GM18502 (cell line): ENCODE results near the gene SLC44A1.

ENCODE experiments used
- ATAC-seq: cut with Tn5 transposase; IDR thresholded peaks from one replicate; pipeline ENCODE4 v1.9.1; 2021; ENCODE audit warnings: mild to moderate bottlenecking; ENCODE audit not compliant: unreplicated experiment, poor library complexity

Gene SLC44A1

DNA sequence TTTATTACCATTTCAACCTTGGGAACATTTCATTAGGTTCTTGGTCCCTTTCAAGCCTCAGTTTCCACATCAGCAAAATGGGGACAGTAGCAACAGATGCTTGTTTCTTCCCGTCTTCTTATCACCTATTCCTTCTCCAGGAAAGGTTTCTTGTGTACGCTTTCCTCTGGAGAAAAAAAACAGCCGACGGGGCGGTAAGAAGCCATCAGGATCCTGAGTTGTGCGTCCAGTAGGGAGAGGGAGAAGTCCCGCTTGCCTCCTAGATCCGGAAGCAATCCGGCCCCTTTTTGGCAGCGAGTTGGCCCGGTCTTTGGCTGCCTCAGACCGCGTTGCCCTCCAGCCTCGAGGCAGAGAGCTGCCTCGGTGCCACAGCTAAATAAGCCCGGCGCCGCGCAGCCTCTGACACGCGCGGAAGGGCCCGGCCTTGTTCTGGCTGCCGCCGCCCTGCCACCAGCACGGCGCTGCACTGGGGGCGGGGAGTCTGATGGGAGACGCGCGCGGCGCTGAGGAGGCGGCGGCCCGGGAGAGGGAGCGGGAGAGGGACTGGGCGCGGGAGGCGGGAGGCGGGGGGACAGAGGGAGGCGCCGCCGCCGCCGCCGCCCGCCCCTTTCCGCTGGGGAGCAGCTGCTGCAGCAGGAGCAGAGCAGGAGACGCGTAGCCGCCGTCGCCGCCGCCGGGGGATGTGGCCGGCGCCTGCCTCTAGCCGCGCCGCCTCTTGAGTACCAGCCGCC, at the start of gene SLC44A1:
TSS of gene SLC44A1 (plus strand) at position 649 of the 731 bp plus-strand sequence. CDS start 218 bp downstream, outside the sequence.
- ATAC-seq = peak; percentile 88

DNA sequence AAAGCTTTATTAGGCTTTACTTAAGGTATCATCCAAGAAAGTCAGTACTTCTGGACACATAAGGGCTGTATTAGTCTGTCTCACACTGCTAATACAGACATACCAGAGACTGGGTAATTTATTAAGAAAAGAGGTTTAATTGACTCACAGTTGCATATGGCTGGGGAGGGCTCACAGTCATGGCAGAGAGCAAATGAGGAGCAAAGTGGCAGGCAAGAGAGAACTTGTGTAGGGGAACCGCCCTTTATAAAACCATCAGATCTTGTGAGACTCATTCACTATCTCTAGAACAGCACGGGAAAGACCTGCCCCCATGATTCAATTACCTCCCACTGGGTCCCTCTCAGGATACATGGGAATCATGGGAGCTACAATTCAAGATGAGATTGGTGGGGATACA, 49.2 kb upstream of the SLC44A1 start:
- no peak for ATAC-seq

DNA sequence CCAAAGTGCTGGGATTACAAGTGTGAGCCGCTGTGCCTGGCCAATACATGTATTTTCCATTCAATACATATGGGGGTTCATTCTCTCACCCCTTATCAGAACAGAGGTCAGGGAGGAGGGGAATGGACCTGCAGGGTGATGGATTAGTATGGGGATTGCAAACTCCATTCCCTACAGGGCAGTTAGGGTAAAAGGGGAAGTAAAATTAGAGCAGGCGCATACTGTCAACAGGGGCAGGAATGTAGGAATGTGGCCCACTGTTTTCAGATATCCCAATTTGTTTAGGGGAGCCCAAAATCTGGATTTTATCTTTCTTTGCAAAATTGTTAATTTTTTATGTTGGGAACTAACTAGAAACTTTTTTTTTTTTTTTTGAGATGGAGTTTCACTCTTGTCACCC, 46.4 kb upstream of the SLC44A1 start:
- ATAC-seq = no peak

- no peak for ATAC-seq
Measured at GRCh38 chr9:105198865-105199264, 45.6 kb upstream of the SLC44A1 start.

GRCh38 chr9:105204416-105204815, 40.0 kb upstream of the SLC44A1 start:
- no peak for ATAC-seq

- ATAC-seq = no peak
Measured at GRCh38 chr9:105205787-105206495, 38.5 kb upstream of the SLC44A1 start.

GRCh38 chr9:105206496-105206820, 38.0 kb upstream of the SLC44A1 start:
- ATAC-seq = no peak

DNA sequence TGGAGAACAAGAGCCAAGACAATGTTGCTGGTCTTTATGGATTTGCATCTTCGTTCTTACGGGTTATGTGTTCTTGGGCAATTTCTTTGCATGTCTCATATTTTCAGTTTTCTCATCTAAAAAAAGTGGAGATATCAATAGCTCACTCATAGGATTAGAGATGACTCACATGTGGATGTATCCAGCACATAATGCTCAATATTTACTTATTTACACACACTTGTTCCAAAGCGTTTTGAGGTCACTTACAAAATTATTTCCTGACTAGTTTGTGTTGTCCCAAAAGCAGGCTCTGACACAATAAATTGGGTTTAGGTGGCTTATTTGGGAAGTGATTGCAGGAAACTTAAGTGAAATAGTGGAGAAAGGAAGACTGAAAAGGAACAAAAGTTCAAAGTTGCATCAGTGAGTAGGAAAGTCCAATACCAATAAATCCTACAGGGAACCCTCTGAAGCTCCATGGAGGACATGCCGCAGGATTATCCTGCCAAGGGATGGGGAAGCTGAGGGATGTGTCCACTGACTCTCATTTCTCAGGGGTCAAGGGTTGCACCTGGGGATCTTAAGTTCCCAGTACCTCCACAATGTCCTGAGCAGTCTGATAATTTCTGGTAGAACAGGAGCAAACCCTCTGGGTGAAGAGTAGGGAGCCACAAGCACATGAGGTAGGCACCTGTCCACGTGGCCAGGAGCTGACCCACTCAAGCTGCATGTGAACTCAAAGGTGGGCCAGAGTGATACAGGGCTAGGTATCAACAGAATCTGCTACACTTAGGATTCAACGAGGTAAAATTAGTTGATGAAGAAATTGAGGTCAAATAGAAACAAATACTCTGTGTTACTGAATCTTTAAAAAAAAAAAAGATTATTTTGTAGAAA, 37.4 kb upstream of the SLC44A1 start:
- ATAC-seq = no peak

- no peak for ATAC-seq
Measured at GRCh38 chr9:105216440-105217178, 27.8 kb upstream of the SLC44A1 start.

DNA sequence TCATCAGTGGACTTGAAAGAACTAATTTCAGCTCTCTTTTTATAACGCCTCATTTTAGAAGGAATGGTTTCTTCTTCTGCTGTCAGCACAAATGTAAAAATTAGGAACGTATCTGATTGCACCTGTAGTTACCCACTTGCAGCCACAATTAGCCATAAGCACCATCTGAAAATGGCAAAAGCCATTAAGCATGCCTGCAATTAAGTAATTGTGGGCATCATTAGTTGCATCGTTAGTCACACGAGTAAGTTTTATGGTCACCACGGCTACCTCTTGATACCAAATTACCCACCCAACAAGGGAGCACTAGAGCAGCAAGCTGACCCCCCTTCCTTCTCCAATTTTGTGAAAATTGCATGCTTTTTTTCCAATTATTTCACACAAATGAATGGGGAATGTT, 25.8 kb upstream of the SLC44A1 start:
- no peak for ATAC-seq

DNA sequence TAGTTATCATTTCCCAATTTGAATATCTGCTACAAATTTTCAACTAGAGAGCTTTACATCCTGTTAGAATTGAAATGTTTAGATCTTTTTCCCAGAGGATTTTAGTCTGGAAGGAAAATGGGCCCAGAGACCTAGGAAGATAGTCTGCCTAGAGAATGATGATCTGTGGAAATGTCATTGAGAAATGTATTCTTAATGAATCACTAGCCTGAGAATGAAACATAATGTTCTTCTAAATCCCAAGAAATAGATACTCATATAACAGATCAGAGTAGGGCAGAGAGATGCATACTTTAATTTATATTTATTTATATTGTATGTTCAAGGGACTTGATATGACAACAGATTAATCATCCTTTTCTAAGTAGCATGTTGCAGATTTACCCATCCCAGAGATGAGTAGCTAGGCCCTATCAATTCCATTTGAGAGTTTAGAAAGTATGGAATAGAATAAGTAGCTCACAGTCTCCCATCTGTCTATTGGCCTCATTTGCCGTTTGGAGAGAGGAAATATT, 25.1 kb upstream of the SLC44A1 start:
- ATAC-seq = no peak

- no peak for ATAC-seq
Measured at GRCh38 chr9:105220451-105220850, 24.0 kb upstream of the SLC44A1 start.

- ATAC-seq = no peak
Measured at GRCh38 chr9:105223544-105224140, 20.8 kb upstream of the SLC44A1 start.

DNA sequence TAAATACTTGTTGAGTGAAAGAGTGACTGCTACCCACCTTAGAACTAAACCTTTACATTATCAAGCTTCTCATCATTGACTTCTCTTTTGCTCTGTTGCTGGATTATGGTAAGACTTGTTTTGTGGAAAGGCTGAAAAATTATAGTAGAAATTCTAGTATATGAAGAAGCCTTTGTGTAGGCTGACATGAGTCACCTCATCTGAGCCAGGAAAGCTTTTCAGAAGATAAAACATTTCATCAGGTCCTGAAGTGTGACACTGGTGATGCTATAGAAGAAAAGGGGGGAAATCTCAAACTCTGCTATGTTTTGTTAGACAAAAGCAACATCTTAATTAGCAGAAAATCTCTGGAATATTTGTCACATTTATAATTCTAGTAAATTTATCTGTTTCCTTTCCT, 18.4 kb upstream of the SLC44A1 start:
- ATAC-seq = no peak

DNA sequence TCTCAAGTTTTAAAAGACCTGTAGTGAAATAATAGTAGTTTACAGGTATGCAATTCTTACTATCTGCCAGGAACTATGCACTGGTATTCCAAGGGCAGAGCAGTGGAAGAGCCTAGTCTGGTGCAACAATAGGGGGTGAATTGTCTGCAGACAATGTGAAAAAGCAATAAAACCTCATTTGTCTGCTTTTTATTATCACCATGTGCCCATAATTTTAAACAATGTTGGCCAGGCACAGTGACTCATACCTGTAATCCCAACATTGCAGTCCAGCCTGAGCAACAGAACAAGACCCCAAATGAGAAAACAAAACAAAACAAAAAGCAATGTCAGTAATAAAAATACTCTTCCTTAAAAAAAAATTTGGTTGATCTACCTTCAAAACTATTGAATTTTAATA, 12.2 kb upstream of the SLC44A1 start:
- ATAC-seq = no peak

GRCh38 chr9:105233873-105234272, 10.6 kb upstream of the SLC44A1 start:
- ATAC-seq = no peak

DNA sequence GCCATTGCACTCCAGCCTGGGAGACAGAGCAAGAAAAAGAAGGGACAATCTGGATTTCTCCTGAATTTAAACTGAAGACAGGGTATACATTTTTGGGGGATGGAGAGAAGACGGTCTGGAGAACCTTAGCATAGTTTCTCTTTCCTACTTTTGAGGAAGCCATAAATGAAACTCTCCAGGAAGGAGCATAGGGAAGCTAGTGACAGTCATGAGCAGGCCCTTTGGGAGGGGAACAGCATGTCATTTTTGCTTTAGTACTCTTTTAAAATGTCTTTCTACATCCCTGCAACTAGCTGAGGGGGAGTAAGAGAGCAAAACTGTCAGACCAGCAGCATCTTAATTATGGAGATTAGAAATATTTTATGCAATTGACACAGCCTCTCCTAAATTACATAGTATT, 8.2 kb upstream of the SLC44A1 start:
- no peak for ATAC-seq

GRCh38 chr9:105237246-105237645, 7.2 kb upstream of the SLC44A1 start:
- no peak for ATAC-seq

GRCh38 chr9:105238302-105238701, 6.1 kb upstream of the SLC44A1 start:
- no peak for ATAC-seq
